NCI-H1417 (cell line): ENCODE results near the gene OR5B2.
"Not testable (repeated sequence)": the region's sequence is repeated elsewhere in the genome, so short reads cannot be mapped to it uniquely, and the experiment has no call there.

Experiments
- DNase-seq, 3 experiments: peaks; one replicate each; lab custom pipeline; 2025; lab: John Stamatoyannopoulos, UW

Gene OR5B2

GRCh38 chr11:58428021-58428420 is at the start of gene OR5B2:
OR5B2 (minus strand) TSS chr11:58428121; CDS start chr11:58423261, 4,860 bp downstream.
- DNase-seq = no peak

- no peak for DNase-seq
Observed at GRCh38 chr11:58471892-58472291, 44.0 kb upstream of the OR5B2 start.

- DNase-seq = no peak
Observed at GRCh38 chr11:58466293-58466692, 38.4 kb upstream of the OR5B2 start.

DNA sequence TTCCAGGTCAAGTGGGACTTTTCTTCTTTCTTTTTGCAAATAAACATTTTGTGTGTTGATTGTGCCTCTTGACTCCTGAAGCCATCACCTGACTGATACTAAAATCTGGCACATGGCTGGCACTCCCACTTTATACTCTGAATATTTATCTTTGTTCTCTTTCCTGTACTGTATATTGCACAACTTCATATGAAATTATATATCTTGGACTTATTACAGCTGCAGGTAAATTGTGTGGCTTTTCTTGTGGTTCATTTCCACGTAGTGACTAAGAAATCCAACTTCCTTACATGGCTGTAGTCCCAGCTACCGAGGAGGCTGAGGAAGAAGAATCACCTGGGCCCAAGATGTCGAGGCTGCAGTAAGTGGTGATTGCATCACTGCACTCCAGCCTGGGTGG is 37.8 kb upstream of the OR5B2 start:
- DNase-seq = no peak

DNA sequence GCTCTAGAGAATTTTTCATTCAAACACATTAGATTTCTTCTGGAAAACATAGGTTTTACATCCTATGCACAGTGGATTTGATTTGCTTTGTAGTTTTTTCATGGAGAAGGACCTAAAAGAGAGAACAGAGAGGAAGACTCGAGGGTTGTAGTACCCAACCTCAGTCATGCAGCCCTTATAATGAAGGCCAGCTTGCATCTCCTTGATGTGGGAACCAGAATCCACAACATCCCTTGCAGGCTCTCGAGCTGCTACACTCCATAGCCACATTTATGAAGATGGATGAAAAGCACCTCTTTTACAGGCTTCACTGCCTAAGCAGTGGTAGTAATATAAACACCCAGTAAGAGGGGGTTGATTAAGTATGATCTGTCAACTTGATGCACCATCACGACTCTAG is 23.7 kb upstream of the OR5B2 start:
- no peak for DNase-seq

- DNase-seq = no peak
Observed at GRCh38 chr11:58446294-58446693, 18.4 kb upstream of the OR5B2 start.

- no peak for DNase-seq
Observed at GRCh38 chr11:58444300-58444699, 16.4 kb upstream of the OR5B2 start.

GRCh38 chr11:58442136-58442535 is 14.2 kb upstream of the OR5B2 start, which contains the start of gene OR5B12:
OR5B12 (minus strand) TSS chr11:58442236; CDS start chr11:58440151, 2,085 bp downstream.
- DNase-seq = no peak

- DNase-seq = no peak
Observed at GRCh38 chr11:58438486-58438885, 10.6 kb upstream of the OR5B2 start.

- DNase-seq = no peak
Observed at GRCh38 chr11:58434217-58434616, 6.3 kb upstream of the OR5B2 start.

DNA sequence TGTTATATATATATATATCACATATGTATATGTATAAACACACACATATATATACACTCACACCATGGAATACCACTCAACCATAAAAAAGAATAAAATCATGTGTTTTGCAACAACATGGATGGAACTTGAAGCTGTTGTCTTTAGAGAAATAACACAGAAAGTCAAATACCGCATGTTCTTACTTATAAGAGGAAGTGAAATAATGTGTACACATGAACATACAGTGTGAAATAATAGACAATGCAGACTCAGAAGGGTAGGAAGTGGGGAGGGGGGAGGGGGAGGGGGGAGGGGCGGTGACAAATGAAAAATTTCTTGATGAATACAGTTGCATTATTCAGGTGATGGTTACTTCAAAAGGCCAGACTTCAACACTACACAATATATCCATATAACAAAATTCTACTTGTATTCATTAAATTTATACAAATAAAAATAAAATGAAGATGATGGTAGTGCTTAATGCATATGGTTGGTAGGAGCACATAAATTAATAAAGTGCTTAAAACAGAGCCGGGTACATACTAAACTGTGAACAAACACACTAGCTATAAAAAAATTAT is 5.8 kb upstream of the OR5B2 start:
- no peak for DNase-seq

DNA sequence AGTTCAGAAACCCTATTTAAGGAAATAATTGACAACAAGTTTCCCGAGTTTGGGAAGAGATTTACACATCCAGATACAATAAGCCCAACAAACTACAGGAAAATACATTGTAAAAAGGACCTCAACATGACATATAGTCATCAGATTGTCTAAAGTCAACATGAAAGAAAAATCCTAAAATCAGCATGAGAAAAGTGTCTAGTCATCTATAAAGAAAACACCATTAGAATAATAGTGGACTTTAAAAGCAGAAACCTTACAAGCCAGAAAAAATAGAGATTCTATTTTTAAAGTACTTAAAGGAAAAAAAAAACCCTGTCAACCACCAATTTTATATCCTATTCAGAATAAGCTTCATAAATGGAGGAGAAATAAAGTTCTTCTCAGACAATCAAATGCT is 1.4 kb upstream of the OR5B2 start:
- no peak for DNase-seq

DNA sequence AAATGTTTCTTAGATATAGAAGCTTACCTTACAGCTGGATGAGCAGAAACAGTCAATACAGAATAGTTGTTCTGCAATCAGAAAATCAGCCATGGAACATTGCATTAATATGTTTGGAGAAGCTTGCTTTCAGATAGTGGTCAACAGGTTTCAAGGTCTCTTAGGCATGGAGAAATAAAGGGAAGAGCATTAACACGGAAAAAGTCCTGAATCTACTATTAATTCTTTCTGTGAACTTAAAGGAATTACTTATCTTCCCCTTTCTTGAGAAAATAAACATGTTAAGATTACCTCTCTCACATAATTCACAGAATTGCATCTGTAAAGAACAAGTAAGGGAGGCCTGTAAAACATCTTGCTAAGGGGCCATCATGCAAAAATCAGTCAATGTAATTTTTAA is 21.1 kb downstream of the OR5B2 start, which contains the start of gene OR5B3:
Gene OR5B3, minus strand, starts transcription at position 101 of the 400 bp plus-strand sequence. CDS start 3,465 bp downstream, outside the sequence.
- no peak for DNase-seq

- DNase-seq = not testable (repeated sequence)
Observed at GRCh38 chr11:58399622-58400021, 28.3 kb downstream of the OR5B2 start.

DNA sequence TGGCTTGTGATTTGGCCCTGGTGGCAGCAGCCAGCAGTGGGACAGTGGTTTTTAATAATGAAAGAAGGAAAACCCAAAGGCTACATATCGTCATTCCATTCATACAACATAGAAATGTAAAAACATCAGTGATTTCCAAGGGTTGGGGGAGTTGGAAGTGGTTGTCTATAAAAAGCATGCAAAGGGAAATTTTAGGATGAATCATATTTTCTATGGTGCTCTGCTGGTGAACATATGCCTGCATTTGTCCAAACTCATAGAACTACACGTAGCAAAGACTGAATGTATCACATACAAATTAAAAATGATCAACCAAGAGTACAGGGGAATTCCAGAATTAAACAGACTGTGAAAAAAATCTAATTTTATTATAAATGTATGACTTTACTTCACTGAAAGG is 32.3 kb downstream of the OR5B2 start:
- DNase-seq = no peak

- DNase-seq = no peak
Observed at GRCh38 chr11:58394195-58394594, 33.7 kb downstream of the OR5B2 start.

- no peak for DNase-seq
Observed at GRCh38 chr11:58392746-58393145, 35.2 kb downstream of the OR5B2 start.

- no peak for DNase-seq
Observed at GRCh38 chr11:58391879-58392278, 36.0 kb downstream of the OR5B2 start.

GRCh38 chr11:58390551-58391063 is 37.3 kb downstream of the OR5B2 start:
- DNase-seq = no peak
